ENCODE data around the gene TMCC2. TPM values are rescaled to one million over a fixed set of nuclear protein-coding genes. Genes with fewer than 3 reads are reported as not detected.

Gene TMCC2
- total RNA-seq, 1 donor from 2014 or later: 3.4 TPM

GRCh38 chr1:205270764-205271163, 43.0 kb downstream of the TMCC2 start:
- Mint-ChIP-seq H3K27ac (ENCODE audit: unreplicated experiment) (no peak overlapping the region), H3K36me3 (ENCODE audit: unreplicated experiment) (peaks cover 6% of the 10 kb centered on the region), H3K27me3 (ENCODE audit: unreplicated experiment) (no peaks in the 10 kb centered on the region), H3K4me3 (ENCODE audit: unreplicated experiment) (no peak overlapping the region), H3K9me3 (ENCODE audit: unreplicated experiment) (no peaks in the 10 kb centered on the region), H3K4me1 (ENCODE audit: unreplicated experiment) (peaks cover 20% of the 10 kb centered on the region)
- DNase-seq (ENCODE audit: extremely low spot score, unreplicated experiment): no peak
- TF ChIP-seq CTCF (IDR thresholded peaks at IDR 0.05): no peak

GRCh38 chr1:205271277-205271676, 43.5 kb downstream of the TMCC2 start:
- H3K36me3 Mint-ChIP-seq (ENCODE audit: unreplicated experiment): peaks cover 6% of the 10 kb centered on the region
- DNase-seq (ENCODE audit: extremely low spot score, unreplicated experiment): no peak
- H3K9me3 Mint-ChIP-seq (ENCODE audit: unreplicated experiment): no peaks in the 10 kb centered on the region
- TF ChIP-seq CTCF (IDR thresholded peaks at IDR 0.05): peak; percentile 29
- peaks cover 23% of the 10 kb centered on the region for H3K4me1 Mint-ChIP-seq (ENCODE audit: unreplicated experiment)
- H3K4me3 Mint-ChIP-seq (ENCODE audit: unreplicated experiment): no peak overlapping the region
- no peak overlapping the region for H3K27ac Mint-ChIP-seq (ENCODE audit: unreplicated experiment)
- no peaks in the 10 kb centered on the region for H3K27me3 Mint-ChIP-seq (ENCODE audit: unreplicated experiment)

GRCh38 chr1:205271745-205272144, 44.0 kb downstream of the TMCC2 start:
- Mint-ChIP-seq H3K36me3 (ENCODE audit: unreplicated experiment) (peaks cover 6% of the 10 kb centered on the region), H3K4me1 (ENCODE audit: unreplicated experiment) (peaks cover 24% of the 10 kb centered on the region), H3K4me3 (ENCODE audit: unreplicated experiment) (no peak overlapping the region), H3K27ac (ENCODE audit: unreplicated experiment) (no peak overlapping the region), H3K9me3 (ENCODE audit: unreplicated experiment) (no peaks in the 10 kb centered on the region), H3K27me3 (ENCODE audit: unreplicated experiment) (no peaks in the 10 kb centered on the region)
- no peak for DNase-seq (ENCODE audit: extremely low spot score, unreplicated experiment)
- TF ChIP-seq CTCF (IDR thresholded peaks at IDR 0.05): no peak

DNA sequence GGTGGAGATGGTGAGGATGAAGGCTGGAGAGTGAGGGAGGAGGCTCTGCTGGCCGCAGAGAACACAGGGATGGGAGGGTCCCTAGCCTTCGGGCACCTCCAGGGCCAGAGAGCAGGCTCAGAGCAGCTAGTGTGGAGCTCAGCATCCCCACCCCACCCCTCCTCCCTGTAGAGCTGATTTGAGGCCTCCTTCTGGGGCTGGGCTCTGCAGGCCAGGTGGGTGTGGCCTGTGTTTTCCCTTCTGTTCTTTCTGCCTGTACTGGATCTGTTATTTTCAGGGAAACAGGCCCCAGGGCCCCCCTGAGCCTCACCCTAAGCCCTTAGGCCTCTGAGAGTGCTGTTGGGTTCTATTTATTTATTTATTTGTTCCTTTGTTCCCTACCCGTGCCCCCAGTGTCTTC, 44.8 kb downstream of the TMCC2 start:
- no peak overlapping the region for H3K4me3 Mint-ChIP-seq (ENCODE audit: unreplicated experiment)
- H3K27me3 Mint-ChIP-seq (ENCODE audit: unreplicated experiment): no peaks in the 10 kb centered on the region
- peaks cover 23% of the 10 kb centered on the region for H3K4me1 Mint-ChIP-seq (ENCODE audit: unreplicated experiment)
- DNase-seq (ENCODE audit: extremely low spot score, unreplicated experiment): no peak
- no peak overlapping the region for H3K27ac Mint-ChIP-seq (ENCODE audit: unreplicated experiment)
- TF ChIP-seq CTCF (IDR thresholded peaks at IDR 0.05): no peak
- H3K9me3 Mint-ChIP-seq (ENCODE audit: unreplicated experiment): no peaks in the 10 kb centered on the region
- H3K36me3 Mint-ChIP-seq (ENCODE audit: unreplicated experiment): peaks cover 6% of the 10 kb centered on the region

- peaks cover 6% of the 10 kb centered on the region for H3K36me3 Mint-ChIP-seq (ENCODE audit: unreplicated experiment)
- H3K4me1 Mint-ChIP-seq (ENCODE audit: unreplicated experiment): peaks cover 22% of the 10 kb centered on the region
- H3K27me3 Mint-ChIP-seq (ENCODE audit: unreplicated experiment): no peaks in the 10 kb centered on the region
- TF ChIP-seq CTCF (IDR thresholded peaks at IDR 0.05): peak; percentile 98
- peak; percentile 93 for DNase-seq (ENCODE audit: extremely low spot score, unreplicated experiment)
- H3K4me3 Mint-ChIP-seq (ENCODE audit: unreplicated experiment): no peak overlapping the region
- H3K27ac Mint-ChIP-seq (ENCODE audit: unreplicated experiment): no peak overlapping the region
- no peaks in the 10 kb centered on the region for H3K9me3 Mint-ChIP-seq (ENCODE audit: unreplicated experiment)
These were observed 45.8 kb downstream of the TMCC2 start for GRCh38 chr1:205273551-205273982.
